Adrenal gland (tissue), 5 donors: Measurements from ENCODE around the gene DMXL1.

ENCODE experiments used
- POLR2A ChIP-seq, 2 donors: fragments of 450-650 bp; IDR thresholded peaks; one replicate each; pipeline ENCODE4 v1.6.1; 2017; ENCODE audit warnings: antibody characterized with exemption in 2 of 2, mild to moderate bottlenecking in 2 of 2, moderate library complexity in 1 of 2
- TF ChIP-seq, protein P1 (sequence below), 6 experiments: fragments of 450-650 bp in 4 of 6; fragments of 200-600 bp in 2 of 6; sonication (generic) in 1 of 6; IDR thresholded peaks; 1 replicate in 5 of 6; 2 replicates in 1 of 6; pipeline versions ENCODE4 v1.5.1 to v1.8.0; 2016 to 2021; ENCODE audit warnings: antibody characterized with exemption in 6 of 6, mild to moderate bottlenecking in 2 of 6, moderate library complexity in 1 of 6
- donor health status: DM: no; HTN: no; CAD: no.

- TF ChIP-seq, protein P1, sequence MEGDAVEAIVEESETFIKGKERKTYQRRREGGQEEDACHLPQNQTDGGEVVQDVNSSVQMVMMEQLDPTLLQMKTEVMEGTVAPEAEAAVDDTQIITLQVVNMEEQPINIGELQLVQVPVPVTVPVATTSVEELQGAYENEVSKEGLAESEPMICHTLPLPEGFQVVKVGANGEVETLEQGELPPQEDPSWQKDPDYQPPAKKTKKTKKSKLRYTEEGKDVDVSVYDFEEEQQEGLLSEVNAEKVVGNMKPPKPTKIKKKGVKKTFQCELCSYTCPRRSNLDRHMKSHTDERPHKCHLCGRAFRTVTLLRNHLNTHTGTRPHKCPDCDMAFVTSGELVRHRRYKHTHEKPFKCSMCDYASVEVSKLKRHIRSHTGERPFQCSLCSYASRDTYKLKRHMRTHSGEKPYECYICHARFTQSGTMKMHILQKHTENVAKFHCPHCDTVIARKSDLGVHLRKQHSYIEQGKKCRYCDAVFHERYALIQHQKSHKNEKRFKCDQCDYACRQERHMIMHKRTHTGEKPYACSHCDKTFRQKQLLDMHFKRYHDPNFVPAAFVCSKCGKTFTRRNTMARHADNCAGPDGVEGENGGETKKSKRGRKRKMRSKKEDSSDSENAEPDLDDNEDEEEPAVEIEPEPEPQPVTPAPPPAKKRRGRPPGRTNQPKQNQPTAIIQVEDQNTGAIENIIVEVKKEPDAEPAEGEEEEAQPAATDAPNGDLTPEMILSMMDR (IDR thresholded peaks at IDR 0.05) = no peak
- no peak for TF ChIP-seq POLR2A (IDR thresholded peaks at IDR 0.05)
These were observed 159.1 kb downstream of the DMXL1 start for GRCh38 chr5:119229950-119230349.
